CD4-positive, alpha-beta T cell treated with Interleukin-1 beta for 1 hour (primary cell): ENCODE data around the gene GOLGA1.
A peak's percentile ranks its signal among the peaks of the same experiment; 100 is the strongest.

Experiments
- DNase-seq, 2 donors: peaks; one replicate each; pipeline ENCODE4 v3.0.0-alpha.2; 2020 to 2022

GOLGA1 gene

DNA sequence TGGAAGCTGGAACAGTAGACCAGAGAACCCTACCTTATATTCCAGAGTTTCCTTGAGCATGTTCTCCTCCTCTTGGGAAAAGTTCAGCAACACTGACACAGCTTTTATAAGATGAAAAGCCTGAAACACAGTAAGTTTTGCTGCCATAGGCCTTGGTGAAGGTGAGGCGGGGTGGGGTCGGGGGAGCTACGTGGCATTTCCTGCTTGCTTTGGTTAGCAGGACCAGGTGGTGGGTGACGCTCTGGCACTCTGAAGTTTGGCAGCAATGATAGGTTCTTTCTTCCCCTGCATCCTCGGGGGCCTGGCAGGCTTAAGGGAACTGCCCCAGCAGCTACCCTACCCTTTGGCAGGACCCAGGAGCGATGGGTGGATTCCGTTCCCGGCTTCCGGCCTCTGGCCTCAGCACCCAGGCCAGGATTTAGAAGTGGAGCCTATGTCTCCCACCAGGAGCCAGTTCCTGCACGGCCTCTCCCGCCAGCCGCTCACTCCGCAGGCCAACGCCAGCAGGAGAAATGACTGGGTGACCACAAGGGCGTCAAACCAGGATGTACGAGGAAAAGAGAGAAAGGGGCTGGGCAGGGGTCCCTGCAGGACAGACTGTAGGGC, 59.6 kb downstream of the GOLGA1 start:
- DNase-seq, result no peak

DNA sequence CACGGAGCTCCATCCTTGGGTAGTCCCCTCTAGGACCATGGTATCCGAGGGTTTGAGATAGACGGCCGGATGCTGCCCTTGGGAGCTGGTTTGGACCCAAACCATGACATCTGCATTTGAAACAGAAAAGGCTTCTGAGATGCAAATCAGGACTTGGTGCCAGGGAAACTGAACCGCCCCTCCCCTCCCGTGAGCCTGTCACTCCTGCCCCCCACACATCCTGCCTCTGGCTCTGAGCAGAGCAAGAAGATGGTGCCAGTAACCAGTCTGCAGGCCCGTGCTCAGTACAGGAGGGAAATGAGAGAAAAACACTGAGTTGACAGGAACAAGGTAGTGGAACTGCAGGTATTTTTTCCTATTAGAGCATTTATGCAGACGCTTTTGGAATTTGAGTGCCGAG, 60.4 kb downstream of the GOLGA1 start:
- DNase-seq, result no peak

DNA sequence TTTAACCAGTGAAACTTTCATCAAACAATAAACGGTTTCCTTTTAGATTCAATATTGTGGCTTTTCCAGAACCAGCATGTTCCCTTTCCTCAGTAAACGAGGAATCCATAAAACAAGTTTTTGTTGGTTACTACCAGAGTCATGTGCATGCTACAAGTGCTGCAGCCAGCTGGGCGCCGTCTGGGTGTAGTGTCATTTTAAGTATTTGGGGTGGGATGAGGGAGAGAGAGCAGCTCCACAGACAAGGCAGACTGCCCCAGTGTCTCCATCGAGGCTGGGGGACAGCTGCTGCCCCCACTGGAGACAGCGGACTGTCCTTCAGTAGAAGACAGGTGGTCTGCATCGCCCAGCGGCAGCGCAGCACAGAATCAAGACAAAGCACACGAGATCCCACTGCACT, 61.7 kb downstream of the GOLGA1 start:
- DNase-seq, result no peak

DNA sequence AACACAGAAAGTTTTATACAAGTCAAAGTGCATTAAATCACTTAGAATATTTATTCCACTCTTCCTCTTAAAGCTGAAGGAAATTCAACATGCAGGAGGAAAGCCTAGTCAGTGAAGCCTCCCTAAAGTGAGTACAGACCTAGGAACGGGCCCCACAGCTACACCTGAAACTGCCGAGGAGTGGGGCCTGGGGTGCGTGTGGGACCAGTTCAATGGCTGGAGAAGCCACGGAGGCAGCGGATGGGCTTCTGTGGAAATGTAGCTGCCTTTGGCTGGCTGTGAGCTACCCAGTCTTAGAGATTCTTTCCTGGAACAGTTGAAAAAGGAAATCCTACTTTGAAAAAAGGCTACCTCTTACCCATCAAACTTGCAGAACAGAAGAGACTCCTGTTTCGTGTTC, 62.4 kb downstream of the GOLGA1 start:
- no peak for DNase-seq

DNA sequence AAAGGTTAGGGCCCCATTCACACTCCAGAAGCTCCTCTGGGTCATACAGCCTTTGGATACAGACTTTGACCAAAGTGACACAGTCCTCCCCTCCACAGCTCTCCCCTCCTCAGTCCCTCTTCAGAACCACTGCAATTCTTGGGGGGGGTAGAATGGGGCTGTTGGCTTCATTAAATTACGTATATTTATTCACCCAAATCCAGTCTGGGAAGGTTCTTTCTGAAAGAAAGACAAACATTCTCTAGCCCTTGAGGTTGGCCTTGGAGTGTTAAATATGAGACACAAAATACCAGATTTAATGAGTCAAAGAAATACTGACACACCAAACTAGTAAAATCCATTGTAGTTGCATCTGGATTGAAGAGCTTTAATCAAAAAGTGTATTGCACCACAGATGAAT, 62.9 kb downstream of the GOLGA1 start:
- DNase-seq, result no peak

DNA sequence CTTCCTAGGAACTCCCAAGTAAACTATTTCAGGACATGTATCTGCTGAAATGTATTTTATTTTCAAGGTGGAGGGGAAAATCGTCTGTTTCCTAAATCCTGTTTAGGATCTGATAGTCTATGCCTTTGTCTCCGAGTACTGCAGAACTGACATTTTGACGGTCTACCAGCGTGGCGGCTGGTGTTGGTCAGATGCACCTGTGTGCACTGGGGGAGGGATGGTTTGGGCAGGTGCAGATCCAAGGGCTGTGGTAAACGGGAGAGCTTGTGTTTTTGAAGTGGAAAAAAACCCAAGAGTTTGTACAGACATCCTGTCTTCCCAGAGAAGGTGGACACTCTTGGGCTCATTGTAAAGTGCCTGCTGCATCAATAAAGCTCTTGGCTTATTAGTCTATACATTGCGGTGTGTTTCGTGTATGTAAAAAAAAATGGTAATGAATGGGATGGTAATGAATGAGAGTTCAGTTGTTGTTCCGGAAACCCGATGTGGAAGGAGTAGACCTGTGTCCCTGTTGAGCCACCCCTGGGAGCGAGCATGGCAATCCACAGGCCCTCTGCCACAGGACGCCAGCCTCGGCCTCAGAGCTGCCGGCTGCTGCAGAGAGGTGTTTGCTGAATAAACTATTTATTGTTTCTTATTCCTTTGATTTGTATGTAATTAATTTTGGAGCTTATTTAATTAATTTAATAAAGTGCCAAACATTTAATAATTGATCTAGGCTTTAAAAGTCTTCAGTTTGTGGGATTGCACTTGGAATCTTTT, 63.7 kb downstream of the GOLGA1 start:
- DNase-seq, result no peak

DNA sequence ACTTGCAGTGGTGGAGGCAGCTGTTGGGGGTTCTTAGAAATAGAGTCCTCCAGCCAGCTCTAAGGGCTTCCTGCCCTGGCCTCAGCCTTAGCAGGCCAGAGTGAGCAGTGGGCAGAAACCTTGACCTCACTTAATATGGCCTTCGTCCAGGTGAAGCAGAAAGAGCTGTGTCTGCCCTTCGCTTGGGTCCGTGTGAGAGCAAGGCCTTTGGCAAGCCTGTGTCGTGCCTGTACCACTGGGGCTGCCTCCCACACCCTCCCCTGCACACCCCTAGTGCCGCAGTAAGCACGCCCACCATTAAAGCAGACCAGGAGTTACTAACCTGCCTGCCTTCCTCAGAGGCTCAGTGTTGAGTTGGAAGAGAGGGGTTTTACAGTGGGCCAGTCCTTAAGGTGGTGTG, 65.4 kb downstream of the GOLGA1 start:
- no peak for DNase-seq

DNA sequence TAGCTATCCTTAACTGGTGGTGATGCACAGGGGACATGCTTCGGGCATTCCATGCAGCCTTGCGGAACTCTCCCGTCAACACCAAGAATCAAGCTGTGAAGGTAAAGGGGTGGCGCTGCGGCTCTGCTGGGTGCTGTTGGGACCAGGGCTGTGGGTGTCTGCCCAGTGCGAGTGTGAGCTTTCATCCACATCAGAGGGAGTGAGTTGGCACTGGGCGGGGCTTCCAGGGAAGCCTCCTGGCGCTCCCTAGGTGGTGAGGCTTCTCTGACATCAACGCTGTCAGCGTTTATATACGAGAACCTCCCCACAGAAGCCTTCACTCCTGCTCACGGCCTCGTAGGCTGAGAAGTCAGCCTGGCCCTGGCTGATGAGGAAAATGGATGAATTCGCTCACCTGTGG, 67.2 kb downstream of the GOLGA1 start:
- DNase-seq, result peak; percentile 42 to 61

DNA sequence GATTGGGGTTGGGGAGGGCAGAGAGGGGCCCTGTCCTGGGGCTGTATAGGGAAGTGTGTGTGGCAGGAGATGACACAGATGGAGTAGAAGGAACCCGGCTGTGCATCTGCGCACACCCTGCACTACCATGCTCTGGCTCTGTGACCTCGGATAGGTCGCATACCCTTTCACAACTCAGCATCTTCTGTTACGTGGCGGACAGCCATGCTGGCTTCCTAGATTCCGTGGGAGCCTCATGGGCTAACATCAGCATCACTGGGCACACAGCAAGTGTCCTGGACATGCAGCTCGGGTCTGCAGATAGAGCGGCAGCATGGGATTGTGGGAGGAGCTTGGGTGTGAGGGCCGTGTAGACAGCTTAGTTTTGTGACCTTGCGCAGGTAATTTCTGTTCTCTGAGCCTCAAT, 69.7 kb downstream of the GOLGA1 start:
- no peak for DNase-seq

DNA sequence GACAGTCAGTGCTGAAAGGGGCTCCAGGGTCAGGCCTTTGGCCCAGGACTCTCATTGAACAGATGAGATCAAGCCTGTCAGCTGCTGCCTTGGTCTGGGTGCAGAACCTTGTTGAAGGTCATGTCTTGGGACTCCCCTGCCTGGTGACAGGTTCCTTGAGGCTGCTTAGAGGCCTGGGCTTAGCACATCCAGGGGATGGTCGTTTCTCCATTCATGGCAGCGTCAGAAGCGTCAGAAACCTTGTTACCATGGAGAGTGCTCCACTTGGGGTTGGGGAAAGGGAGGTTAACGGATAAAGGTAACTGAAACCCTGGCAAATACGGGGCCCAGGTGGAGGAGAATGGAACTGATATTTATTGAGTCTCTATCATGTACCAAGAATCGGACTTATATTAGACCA, 70.2 kb downstream of the GOLGA1 start:
- peak in 1 of 2 donors; percentile 22 for DNase-seq

DNA sequence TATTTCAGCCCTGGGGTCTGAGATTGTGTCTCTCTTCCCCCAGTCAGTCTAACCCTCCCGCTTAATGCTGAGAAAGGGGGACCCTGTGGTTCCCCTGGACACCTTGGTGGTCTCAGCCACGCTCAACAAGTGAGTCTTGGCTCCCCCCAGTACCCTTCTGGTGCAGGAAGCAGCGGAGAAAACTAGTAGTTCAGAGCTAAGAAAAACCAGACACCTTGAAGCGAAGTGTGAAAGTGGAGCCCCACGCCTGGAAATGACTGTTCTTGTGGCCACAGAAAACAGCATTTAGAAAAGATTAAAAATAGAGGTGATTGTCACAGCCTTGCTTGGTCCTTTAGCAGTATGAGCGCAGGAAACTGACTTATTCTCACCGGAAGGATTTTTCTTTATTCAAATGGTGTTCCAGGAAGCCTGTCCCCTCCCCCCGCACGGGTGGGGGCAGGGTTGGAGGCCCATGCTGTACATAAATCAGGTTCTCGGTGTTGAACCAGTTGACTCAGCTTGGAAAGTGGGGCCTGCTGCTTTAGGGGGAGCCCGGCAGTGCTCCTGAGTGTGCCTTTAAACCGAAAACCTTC, 70.8 kb downstream of the GOLGA1 start:
- DNase-seq, result peak; percentile 80 to 85

DNA sequence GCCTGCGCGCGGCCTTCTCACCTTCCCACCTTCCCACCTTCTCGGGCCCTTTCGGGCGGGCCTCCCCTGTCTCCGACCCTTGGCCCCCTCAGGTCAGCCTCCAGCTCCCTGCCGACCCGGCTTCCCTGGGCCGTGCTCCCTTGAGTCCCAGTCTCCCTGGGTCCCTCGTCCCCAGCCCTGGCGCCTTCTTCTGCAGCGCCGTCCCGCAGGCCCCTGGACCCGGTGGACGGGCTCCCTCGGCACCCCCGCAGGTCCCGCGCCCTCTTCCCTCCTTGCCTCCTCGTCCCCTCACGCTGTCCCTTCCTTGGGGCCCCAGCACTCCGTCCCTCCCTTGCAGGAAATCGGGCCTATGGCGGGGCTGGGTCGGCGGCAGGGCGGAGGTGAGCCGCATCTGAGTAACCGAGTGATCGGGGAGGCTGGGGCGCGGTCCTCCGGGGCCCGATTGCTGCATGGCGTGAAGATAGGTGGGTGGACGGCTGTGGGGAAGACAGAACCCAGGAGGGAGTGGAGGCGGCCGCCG, 71.4 kb downstream of the GOLGA1 start:
- DNase-seq, result peak; percentile 22 to 38

DNA sequence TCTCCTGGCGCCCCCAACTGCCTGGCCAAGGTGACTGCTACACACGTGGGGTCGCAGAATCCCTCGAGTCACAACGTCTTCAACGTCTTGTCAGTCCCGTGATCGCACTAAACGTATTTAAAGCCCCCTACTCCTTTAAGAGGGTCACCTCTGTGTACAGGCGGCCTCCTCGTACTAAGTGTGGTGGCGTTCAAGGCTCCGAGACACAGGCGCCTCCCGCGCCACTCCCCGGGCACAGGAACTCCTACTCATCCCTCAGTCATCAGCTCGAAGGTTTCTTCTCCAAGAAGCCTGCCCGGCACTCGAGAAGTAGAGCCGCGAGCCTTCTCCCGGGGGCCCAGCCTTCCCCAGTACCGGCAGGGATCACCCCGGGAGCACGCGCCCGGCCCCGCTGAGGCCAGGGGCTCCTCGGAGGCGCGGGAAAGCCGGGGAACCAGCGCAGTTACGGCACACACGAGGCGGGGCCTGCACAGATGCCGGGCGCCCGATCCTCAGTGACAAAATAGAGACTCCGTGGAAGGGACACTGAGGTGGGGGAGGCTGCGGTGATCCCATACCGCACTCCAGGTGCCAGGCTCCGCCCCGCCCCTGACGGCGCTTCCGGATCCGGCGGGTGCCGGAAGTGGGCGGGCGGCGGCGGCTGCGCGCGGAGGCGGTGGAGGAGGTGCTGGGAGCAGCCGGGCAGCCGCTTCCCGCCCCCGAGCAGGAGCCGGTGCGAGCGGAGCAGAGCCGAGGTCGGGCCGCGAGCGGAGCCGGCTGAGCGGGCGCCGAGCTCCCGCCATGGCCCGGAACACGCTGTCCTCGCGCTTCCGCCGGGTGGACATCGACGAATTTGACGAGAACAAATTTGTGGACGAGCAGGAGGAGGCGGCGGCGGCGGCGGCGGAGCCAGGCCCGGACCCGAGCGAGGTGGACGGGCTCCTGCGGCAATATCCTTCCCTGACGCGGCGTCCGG, 72.1 kb downstream of the GOLGA1 start:
- DNase-seq, result peak; percentile 91 to 92

DNA sequence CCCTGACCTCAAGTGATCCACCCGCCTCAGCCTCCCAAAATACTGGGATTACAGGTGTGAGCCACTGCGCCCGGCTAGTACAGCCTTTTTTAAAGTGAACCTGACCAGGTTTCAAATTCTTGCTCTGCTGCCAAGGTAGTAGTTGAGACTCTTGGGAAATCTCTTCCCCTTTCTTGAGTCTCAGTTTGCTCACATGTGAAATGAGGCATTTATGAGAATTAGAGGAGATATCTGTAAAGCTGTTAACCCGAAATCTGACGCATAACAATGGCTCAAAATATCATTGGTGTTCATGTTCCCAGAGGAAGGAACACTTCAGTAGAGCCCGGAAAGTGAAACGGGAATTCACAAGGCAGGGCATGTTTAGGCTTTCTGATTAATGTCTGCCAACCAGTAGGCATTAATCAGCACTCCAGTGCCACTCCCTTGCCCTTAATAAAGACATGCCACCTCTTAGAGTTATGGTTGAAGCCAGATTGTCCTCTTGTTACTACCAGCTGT, 77.5 kb downstream of the GOLGA1 start:
- DNase-seq, result no peak

DNA sequence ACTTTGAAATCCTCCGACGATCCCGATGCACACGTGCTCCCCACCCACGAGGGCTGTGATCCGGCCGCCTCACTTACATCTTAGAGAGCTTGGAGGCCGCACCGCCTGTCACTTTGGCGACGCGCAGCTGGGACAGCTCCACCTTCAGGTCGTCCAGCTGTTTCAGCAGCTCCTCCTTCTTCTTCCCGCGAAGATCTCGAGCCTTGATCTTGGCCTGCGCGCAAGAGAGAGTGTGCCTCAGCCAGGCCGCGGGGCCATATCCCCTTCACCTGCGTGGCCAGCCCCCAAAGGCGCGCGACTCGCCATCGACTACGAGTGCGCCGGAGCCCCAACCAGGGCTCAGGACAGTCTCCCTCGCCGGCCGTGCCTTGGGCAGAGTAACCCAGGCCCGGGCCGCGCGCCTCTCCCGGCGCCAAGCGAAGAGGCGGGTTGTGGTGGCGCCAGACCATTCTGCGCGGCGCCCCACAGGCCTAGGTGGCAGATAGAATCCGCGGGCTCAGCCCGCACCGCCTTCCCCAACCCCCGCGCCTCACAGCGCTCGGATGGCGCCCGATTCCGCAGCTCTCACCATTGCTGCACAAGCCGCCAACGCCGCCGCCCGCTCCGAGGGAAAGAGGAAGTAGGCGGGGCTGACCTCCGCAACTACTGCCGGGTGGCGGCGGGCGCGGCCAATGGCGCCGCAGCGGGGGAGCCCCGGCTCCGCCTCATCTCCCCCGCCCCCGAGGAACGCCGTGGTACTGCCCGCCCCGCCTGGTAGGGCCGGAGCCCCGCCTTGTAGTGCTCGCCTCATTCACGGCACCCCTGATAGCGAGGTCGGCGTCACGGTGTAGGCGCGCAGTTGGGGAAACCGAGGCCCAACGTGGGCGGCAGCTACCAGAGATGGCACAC, 79.3 kb downstream of the GOLGA1 start, which contains the start of the genes ARPC5L and RPL35:
Gene ARPC5L, plus strand, starts transcription at position 789 of the 888 bp plus-strand sequence. CDS start 7,161 bp downstream, outside the sequence.
Gene RPL35, minus strand, starts transcription at position 616 of the 888 bp plus-strand sequence. Its CDS starts 45 bp downstream, at position 571.
- peak; percentile 94 to 95 for DNase-seq

DNA sequence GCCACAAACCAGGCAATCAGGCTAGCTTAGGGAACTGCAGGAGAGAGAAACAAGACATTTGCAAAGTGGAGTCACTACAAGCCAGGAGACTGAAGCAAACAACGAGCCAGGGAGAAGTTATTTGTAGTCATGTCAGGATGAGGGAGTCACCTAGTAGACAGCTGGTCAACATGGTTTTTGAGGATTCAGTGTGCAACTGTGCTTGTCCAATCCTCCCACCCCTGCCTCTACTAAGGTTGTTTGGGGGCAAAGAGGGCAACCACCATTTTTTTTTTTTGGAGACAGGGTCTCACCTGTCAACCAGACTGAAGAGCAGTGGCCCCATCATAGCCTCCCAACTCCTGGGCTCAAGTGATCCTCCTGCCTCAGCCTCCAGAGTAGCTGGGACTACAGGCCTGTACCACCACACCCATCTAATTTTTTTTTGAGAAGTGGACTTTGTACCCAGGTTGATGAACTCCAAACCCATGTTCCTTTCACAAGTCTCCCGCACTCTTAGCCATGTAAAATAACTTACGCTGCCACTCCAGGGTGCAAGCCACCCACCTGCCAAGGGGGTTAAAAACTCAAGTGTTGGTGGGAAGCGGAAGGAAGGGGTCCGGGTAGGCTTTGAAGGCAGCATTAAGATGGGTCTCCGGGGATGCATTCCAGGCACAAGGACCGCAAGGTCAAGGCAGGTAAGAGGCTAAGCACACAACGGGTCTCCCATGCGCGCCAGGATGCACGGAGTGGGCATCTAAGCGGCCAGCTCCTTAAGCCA, 80.1 kb downstream of the GOLGA1 start:
- DNase-seq, result no peak

DNA sequence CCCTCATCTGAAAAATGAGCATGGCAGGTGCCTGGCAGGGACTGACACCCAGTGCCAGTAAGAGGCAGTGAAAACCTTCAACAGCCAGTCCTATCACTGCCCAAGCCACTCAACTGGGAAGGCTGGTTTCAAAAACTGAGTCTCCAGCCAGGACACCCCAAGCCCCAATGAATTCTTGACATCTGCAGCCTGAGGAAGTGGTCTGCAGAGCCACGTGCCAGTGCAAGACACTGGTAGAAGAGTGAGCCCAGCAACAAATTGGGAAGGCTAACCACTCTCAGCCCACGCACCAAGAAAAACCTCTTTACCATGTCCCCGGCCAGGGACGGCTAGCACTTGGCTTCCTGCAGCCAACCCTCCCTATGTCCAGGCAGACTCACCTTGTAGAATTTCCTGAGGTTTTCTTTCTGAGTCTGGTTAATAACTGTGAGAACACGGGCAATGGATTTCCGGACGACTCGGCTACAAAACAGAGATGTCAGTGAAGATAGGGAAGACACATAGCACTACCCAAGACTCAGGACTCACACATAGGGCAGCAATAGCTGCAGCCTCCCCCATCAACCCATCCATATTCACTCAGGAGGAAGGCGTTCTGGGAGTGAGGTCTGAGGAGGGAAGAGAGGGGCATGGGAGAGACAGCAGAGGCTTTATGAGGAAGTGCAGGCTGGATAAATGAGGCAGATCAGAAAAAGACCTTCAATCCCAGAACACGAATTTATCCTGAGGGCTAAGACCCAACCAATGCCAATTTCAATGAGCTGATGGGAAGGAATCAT, 80.9 kb downstream of the GOLGA1 start:
- DNase-seq, result no peak

DNA sequence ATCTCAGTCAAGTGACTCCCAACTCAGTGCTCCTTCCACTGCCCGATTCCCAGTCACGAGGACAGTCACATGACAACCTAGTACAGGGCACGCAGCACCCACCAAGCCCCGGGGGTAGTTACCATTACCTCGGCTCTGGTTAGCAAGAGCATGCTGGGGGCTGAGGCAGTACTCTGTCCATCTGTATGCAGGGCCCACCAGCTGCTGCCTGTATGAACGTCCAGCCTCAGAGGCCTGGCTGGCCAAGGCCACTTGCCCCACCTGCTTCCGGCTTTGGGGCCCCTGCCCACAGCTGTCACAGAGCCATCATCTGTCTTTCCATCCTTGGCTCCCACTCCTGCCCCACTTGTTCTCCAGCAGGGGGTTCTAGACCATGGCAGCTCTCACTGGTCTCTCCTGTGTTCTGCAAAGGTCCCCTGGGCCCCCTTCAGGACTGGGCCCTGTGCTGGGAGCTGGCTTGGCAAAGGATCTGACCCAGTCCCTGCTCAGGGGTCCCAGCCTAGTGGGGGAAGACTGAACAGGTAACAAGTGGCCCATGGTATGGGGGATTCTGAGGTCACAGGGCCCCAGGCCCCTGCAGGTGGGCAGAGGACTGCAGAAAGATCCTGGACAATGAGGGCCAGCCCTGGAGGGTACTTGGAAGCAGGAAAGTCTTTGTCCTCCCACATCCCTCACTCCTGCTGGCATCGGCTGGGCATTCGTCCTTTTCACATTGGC, 82.4 kb downstream of the GOLGA1 start:
- DNase-seq, result no peak

DNA sequence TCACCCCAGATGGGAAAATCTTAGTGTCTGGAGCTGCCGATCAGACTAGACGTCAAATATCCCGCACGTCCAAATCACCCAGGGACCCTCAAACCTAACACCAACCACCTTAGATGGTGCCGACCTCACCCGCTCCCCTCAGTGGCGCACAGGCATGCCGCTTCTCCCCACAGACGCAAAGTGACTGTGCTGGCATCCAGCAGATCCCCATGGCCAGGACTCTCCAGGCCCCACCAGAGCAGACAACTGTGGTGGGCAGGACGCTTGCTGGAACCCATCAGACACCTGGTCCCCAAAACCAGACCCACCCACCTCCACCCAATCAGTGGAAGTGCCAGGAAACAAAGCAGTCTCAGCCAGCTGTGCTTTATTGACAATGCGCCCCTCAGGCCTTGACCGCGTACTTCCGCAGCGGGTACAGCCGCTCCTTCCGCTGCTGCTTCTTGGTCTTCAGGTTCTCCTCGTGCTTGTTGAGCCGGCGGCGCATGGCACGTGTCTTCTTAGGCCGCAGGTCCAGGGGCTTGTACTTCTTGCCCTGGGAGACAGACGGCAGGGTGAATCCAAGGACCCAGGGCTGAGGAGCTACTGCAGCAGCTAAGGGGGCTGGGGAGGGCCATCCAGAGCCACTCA, 83.2 kb downstream of the GOLGA1 start:
- no peak for DNase-seq
